Measurements from ENCODE around the gene C11orf68.
A peak's percentile ranks its signal among the peaks of the same experiment; 100 is the strongest.

The C11orf68 gene

DNA sequence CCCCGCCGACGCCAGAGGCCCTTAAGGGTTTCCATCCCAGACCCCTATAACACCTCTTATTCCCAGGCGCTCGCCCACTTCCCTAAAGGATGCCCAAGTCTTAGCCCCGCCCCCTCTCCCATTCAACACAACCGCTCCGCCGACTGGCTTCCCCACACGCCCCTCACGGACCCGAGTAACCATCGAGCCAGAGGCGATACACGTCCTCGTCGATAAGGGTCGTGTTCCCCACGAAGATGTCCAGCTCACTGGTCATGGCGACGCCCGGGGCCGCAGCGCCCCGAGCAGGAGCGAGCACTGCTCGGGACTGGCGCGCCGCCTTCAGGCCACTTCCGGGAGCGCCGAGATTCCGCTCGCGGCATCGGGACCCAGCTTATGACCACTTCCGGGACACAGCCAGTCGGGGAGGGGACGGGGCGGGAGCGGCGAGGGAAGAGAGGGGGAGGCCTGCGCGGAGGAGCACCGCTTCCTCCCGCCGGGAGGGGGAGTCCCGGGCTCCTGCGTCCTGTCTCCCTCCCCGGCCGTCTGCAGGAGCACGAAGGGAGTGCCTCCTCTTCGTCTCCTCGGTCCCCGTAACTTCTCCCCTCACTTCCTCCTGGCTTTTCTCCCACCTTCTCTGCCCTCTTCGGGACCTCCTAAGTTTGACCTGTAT is 30.6 kb downstream of the C11orf68 start, which contains the start of gene FIBP:
FIBP (minus strand) TSS at position 309 of the 652 bp plus-strand sequence; CDS start at position 256, 53 bp downstream.
- DNase-seq = peak; percentile 94

DNA sequence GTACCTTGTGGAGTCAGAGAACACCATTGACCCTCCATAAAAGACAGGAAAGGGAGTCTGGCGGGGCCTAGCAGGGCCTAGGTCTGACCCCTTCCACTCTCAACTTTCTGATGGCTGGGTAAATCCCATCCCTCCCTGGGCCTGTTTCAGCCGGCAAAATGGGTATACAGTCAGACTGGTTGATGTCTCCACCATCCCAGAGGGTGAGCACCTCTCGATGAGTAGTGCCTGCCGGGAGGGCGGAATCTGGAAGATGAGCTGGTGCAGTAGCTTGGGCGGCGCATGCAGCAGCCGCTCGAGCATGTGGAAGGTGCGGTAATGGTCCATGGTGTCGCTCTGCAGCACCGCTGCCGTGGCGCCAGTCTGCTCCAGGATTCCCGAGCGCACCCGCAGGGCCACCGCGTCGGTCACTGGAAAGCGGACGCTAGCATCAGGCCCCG is 31.1 kb downstream of the C11orf68 start:
- DNase-seq = no peak

DNA sequence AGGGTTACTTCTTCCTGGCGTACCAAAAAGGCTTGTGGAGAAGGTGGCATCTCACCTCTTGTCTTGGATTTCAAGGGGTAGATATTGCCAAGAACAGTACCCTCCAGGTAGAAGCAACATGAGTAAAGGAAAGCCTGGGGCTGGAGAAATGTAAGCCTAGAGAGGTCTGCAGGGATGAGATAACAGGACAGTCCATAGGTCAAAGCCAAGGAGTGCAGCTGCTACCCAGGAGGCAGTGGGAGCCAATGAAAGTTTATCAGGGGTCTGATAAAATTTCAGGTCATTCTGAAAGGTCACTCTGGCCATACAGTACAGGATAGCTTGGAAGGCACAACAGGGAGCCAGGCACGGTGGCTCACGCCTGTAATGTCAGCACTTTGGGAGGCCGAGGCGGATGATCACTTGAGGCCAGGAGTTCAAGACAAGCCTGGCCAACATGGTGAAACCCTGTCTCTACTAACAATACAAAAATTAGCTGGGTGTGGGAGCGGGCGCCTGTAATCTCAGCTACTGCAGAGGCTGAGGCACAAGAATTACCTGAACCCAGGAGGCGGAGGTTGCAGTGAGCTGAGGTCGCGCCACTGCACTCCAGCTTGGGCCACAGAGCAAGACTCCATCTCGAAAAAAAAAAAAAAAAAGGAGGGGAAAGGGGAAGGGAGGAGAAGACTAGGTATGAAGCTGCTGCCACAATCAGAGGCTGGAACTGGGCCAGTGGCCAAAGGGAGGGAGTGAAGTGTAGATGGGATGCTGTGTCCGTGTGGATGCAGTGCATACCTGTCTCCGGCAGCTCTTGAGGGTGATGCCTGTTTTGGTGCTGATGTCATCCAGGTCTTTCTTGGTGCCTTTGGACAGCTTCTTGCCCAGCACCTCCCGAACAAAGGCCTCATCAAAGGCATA is 31.8 kb downstream of the C11orf68 start:
- no peak for DNase-seq

DNA sequence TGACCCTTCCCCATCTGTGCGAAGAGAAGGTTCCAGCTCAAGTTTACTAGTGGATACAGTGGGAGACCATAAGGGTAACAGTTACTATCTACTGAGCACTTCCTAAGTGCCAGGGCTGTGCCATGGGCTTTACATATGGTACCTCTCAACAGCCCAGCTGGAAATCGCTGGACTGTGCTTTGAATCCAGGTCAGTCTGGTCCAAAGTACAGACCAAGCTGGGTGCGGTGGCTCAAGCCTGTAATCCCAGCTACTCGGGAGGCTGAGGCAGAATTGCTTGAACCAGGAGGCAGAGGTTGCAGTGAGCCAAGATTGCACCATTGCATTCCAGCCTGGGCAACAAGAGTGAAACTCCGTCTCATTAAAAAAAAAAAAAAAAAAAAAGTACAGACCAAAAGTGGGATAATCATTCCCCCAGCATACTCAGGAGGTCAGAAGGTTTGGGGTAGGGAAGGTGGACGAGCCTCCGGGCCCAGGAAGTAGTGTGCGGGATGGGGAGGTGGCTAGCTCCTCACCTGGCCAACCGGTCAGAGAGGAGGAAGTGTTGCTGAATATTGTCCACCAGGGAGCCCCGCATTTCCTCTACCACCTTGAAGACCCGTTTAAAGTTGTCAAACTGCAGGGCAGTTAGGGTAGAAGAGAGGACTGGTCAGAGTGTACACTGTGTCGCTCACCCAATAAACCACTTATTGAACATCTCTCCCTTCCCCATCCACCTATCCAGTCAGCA is 32.9 kb downstream of the C11orf68 start:
- no peak for DNase-seq

GRCh38 chr11:65885231-65885630 is 33.6 kb downstream of the C11orf68 start:
- no peak for DNase-seq

GRCh38 chr11:65884716-65885092 is 34.2 kb downstream of the C11orf68 start:
- peak; percentile 41 for DNase-seq

GRCh38 chr11:65883786-65884715 is 34.8 kb downstream of the C11orf68 start:
- no peak for DNase-seq

GRCh38 chr11:65883058-65883761 is 35.7 kb downstream of the C11orf68 start:
- DNase-seq = no peak

DNA sequence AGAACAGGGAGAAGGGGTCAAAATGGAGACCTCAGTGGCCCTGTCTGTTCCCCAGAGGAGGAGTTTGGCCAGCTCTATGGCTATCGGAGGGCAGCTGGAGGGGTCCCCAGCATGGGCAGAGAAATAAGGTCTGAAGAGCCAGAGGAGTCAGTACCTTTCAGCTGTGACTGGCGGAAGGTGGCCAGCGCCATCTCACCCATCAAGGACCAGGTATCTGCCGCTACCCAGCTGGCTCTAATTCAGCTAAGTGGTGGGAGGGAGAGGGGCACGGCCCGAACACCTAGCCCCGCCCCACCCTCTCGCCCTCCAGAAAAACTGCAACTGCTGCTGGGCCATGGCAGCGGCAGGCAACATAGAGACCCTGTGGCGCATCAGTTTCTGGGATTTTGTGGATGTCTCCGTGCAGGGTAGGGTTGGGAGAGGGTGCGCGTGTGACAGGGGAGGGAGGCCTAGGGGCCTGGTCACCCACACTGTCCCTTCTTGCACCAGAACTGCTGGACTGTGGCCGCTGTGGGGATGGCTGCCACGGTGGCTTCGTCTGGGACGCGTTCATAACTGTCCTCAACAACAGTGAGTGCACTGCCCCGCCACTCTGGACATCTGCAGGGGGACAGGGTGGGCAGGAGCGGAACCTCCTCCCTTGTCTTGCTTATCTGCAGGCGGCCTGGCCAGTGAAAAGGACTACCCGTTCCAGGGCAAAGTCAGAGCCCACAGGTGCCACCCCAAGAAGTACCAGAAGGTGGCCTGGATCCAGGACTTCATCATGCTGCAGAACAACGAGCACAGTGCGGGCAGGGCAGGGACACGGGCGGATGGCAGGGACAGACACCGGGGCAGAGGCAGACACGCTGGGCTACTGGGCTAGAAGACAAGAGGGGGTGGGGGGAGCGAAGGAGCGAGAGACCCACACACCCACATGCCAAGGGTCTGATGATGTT is 36.5 kb downstream of the C11orf68 start:
- no peak for DNase-seq

GRCh38 chr11:65880844-65881421 is 37.9 kb downstream of the C11orf68 start:
- no peak for DNase-seq

DNA sequence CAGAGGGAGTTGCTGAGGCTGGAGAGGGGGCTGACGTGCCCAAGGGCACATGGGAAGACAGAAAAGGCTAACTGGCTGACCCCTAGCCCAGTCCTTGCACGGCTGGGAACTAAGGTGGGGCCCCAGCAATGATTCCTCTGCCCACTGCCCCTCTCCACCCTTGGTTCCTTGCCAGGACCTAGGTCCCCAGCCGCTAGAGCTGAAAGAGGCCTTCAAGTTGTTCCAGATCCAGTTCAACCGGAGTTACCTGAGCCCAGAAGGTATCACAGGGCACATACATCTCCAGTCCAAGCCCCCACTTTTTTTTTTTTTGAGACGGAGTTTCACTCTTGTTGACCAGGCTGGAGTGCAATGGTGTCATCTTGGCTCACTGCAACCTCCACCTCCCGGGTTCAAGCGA is 38.8 kb downstream of the C11orf68 start:
- no peak for DNase-seq

DNA sequence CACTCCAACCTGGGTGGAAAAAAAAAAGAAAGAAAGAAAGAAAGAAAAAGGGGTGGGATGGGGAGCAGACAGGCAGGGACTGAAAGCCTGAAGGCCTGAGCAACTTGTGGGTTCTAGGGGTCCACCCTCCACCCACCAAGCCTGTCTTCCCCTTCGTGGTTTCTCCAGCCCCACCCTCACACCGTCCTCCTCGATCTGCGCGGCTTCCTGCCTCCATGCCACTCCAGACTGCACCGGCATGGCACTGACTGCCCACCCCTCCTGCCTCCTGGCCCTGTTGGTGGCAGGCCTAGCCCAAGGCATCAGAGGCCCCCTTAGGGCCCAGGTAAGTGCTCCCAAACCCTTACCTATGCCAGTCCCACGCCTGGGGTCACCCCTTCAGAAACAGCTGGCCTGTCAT is 39.2 kb downstream of the C11orf68 start, which contains the start of gene CTSW:
CTSW (plus strand) TSS at position 221 of the 400 bp plus-strand sequence; CDS start at position 239, 18 bp downstream.
- no peak for DNase-seq

GRCh38 chr11:65873318-65874156 is 45.3 kb downstream of the C11orf68 start:
- DNase-seq = peak; percentile 80

DNA sequence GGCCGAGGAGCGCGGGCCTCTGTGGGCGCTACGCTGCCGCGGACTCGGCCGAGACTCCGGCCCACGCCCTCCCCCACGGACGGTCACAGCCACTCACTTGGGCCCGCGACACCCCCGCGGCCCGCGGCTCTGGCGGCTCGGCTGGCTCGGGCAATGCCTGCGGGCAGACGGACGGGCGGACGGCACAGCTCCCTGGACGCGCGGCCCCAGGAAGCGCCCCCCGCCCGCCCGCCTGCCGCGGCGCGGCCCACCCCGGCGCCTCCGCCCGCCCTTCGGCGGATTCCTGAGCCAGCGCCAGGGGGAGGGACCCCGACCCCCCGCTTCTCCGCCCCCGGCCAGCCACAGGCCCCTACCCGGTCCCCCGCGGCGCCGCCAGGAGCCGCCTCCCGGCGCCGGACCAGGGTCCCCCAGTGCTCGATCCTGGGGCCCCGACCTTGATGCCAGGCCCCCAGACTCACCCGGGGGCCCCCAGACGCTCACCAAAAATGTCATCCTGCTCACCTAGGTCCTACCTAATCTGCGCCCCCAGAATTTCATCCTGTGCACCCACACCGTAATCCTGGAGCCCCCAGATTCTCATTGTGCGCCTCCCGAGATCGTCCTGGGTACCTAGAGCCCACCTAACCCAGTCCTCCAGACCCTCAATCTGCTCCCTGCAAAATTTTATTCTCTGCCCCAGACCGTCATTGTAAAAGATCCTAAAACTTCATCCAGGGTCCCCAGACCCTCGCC is 46.1 kb downstream of the C11orf68 start, which contains the start of gene EFEMP2:
EFEMP2 (minus strand) TSS at position 215 of the 732 bp plus-strand sequence. CDS start 446 bp downstream, outside the sequence.
- no peak for DNase-seq

- DNase-seq = no peak
Measured at GRCh38 chr11:65871811-65872548, 46.9 kb downstream of the C11orf68 start.

DNA sequence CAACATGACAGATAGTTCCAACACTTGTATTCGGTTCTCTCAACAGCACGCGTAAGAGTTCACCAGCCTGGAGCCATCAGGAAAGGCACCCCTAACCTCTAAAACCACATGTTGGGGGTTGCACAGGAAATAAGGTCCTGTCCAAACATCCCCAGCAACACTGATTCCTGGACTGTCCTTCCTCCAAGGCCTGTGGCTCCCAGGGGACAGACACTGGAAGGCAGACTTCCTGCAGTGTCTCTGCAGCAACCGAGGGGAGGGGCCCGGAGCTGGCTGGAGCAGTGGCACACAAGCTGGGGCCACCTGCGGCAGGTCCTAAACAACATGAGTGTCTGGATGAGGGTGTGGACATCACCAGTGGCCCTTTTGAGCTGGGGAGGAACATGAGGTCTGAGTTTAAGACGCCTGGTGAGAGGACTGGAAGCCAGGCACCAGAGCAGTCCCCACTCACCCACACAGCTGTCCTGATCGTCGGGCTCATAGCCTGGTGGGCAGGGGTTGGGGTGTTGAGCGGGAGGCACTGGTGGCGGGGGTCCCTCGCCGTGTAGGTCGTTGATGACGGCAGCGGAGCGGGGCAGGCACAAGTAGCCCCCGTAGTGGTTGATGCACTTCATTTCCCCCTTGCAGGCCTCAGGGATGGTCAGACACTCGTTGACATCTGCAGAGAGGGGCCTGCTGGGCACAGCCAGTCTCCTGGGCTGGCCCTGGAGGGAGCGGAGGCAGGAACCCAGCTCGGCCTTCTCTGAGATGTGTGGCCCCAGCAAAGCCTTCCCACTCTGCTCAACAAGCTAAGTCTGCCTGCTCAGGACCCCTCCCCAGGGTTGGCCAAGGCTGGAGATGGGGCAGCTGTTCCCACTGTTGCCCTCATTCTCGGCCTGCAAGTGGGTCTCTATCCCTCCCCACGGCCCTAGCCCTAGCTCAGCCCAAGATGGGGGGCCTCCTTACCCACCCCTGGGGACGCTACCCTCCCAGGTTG is 47.9 kb downstream of the C11orf68 start:
- no peak for DNase-seq

All from NCI-H526 treated with DMSO at 0.1 percent for 48 hours (cell line).